Stimulated activated CD4-positive, alpha-beta T cell treated with anti-CD3 and anti-CD28 coated beads, Interleukin-4, amount 100 ng/mL, for 4 hours (primary cell): Measurements from ENCODE around the gene PDE4D.
"Not testable (repeated sequence)": the region's sequence is repeated elsewhere in the genome, so short reads cannot be mapped to it uniquely, and the experiment has no call there.

Source experiments
- DNase-seq, 2 experiments: peaks; one replicate each; pipeline ENCODE4 v3.0.0-alpha.2; 2020

PDE4D gene

GRCh38 chr5:59317023-59317773, 576.3 kb downstream of the PDE4D start:
- DNase-seq, result no peak

- DNase-seq, result no peak
Measured at GRCh38 chr5:59312223-59312622, 581.3 kb downstream of the PDE4D start.

- DNase-seq, result not testable (repeated sequence)
Measured at GRCh38 chr5:59308685-59309084, 584.8 kb downstream of the PDE4D start.

GRCh38 chr5:59303289-59303716, 590.2 kb downstream of the PDE4D start:
- not testable (repeated sequence) for DNase-seq

- DNase-seq, result not testable (repeated sequence)
Measured at GRCh38 chr5:59302509-59302908, 591.0 kb downstream of the PDE4D start.

- no peak for DNase-seq
Measured at GRCh38 chr5:59301727-59302126, 591.8 kb downstream of the PDE4D start.

GRCh38 chr5:59300930-59301329, 592.6 kb downstream of the PDE4D start:
- no peak for DNase-seq

GRCh38 chr5:59299006-59299405, 594.5 kb downstream of the PDE4D start:
- no peak for DNase-seq

- DNase-seq, result no peak
Measured at GRCh38 chr5:59296317-59297264, 596.9 kb downstream of the PDE4D start.

- no peak for DNase-seq
Measured at GRCh38 chr5:59293700-59294099, 599.8 kb downstream of the PDE4D start.

GRCh38 chr5:59291941-59292340, 601.6 kb downstream of the PDE4D start:
- DNase-seq, result no peak

GRCh38 chr5:59287884-59288283, 605.6 kb downstream of the PDE4D start:
- no peak for DNase-seq

- DNase-seq, result no peak
Measured at GRCh38 chr5:59287361-59287760, 606.2 kb downstream of the PDE4D start.

- no peak for DNase-seq
Measured at GRCh38 chr5:59286510-59286909, 607.0 kb downstream of the PDE4D start.

GRCh38 chr5:59285300-59286016, 608.1 kb downstream of the PDE4D start:
- DNase-seq, result no peak

GRCh38 chr5:59282726-59283125, 610.8 kb downstream of the PDE4D start:
- DNase-seq, result no peak

- no peak for DNase-seq
Measured at GRCh38 chr5:59279979-59280378, 613.5 kb downstream of the PDE4D start.

- DNase-seq, result no peak
Measured at GRCh38 chr5:59276917-59277372, 616.6 kb downstream of the PDE4D start.

GRCh38 chr5:59276325-59276675, 617.2 kb downstream of the PDE4D start:
- DNase-seq, result no peak

GRCh38 chr5:59275510-59276324, 617.8 kb downstream of the PDE4D start:
- DNase-seq, result no peak

- DNase-seq, result no peak
Measured at GRCh38 chr5:59275170-59275509, 618.4 kb downstream of the PDE4D start.

GRCh38 chr5:59274106-59274636, 619.4 kb downstream of the PDE4D start:
- no peak for DNase-seq
